PC-9 (cell line): ENCODE measurements around the gene TOP1.

Experiments
- EZH2 ChIP-seq: fragments of 200-600 bp; sonication (generic); IDR thresholded peaks from 2 replicates; pipeline ENCODE4 v1.8.0; 2017; ENCODE audit warnings: antibody characterized with exemption, low read depth
- TF ChIP-seq, protein P1 (sequence below): fragments of 200-600 bp; sonication (generic); conservative IDR thresholded peaks from 2 replicates; pipeline ENCODE4 v1.6.1; 2017; ENCODE audit warnings: mixed run types, antibody characterized with exemption, mild to moderate bottlenecking, moderate library complexity

DNA sequence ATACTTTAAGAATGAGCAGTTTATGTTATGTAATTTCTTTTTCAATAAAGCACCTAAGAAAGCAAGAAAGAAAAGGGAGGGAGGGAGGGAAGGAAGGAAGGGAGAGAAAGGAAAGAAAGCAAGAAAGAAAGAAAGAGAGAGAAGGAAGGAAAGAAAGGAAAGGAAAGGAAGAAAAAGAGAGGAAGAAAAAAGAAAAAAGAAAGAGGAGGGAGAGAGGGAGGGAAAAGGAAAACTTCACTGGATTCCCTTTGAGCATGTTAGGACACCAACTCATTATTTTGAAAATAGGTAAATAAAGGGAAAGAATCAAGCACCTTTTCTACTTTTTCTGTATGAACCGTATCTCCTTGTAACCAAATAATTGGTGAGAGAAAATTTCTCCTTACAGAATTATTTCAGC is 32.3 kb upstream of the TOP1 start:
- TF ChIP-seq, protein P1, sequence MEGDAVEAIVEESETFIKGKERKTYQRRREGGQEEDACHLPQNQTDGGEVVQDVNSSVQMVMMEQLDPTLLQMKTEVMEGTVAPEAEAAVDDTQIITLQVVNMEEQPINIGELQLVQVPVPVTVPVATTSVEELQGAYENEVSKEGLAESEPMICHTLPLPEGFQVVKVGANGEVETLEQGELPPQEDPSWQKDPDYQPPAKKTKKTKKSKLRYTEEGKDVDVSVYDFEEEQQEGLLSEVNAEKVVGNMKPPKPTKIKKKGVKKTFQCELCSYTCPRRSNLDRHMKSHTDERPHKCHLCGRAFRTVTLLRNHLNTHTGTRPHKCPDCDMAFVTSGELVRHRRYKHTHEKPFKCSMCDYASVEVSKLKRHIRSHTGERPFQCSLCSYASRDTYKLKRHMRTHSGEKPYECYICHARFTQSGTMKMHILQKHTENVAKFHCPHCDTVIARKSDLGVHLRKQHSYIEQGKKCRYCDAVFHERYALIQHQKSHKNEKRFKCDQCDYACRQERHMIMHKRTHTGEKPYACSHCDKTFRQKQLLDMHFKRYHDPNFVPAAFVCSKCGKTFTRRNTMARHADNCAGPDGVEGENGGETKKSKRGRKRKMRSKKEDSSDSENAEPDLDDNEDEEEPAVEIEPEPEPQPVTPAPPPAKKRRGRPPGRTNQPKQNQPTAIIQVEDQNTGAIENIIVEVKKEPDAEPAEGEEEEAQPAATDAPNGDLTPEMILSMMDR = no peak
- no peak for TF ChIP-seq EZH2
